HG03280 (cell line): ENCODE measurements around the gene NDUFAB1.
"Not testable (repeated sequence)": the region's sequence is repeated elsewhere in the genome, so short reads cannot be mapped to it uniquely, and the experiment has no call there.

Source experiments
- ATAC-seq: cut with Tn5 transposase; IDR thresholded peaks from one replicate; pipeline ENCODE4 v1.9.1; 2021; ENCODE audit warnings: mild to moderate bottlenecking, moderate library complexity; ENCODE audit not compliant: unreplicated experiment

The NDUFAB1 gene

GRCh38 chr16:23584186-23585076, 11.7 kb downstream of the NDUFAB1 start:
- no peak for ATAC-seq

- ATAC-seq, result not testable (repeated sequence)
Observed at GRCh38 chr16:23583271-23583670, 12.8 kb downstream of the NDUFAB1 start.

- no peak for ATAC-seq
Observed at GRCh38 chr16:23581764-23582163, 14.4 kb downstream of the NDUFAB1 start.

GRCh38 chr16:23580391-23580790, 15.7 kb downstream of the NDUFAB1 start:
- ATAC-seq, result no peak

- ATAC-seq, result no peak
Observed at GRCh38 chr16:23579371-23579770, 16.7 kb downstream of the NDUFAB1 start.

- no peak for ATAC-seq
Observed at GRCh38 chr16:23578101-23578830, 17.9 kb downstream of the NDUFAB1 start.

- ATAC-seq, result no peak
Observed at GRCh38 chr16:23577493-23577892, 18.6 kb downstream of the NDUFAB1 start.

GRCh38 chr16:23575834-23576233, 20.3 kb downstream of the NDUFAB1 start:
- no peak for ATAC-seq

GRCh38 chr16:23573817-23574216, 22.3 kb downstream of the NDUFAB1 start:
- no peak for ATAC-seq

- ATAC-seq, result no peak
Observed at GRCh38 chr16:23572394-23572793, 23.7 kb downstream of the NDUFAB1 start.

GRCh38 chr16:23571895-23572294, 24.2 kb downstream of the NDUFAB1 start:
- ATAC-seq, result no peak

- no peak for ATAC-seq
Observed at GRCh38 chr16:23570992-23571632, 25.0 kb downstream of the NDUFAB1 start.

GRCh38 chr16:23567602-23568001, 28.5 kb downstream of the NDUFAB1 start:
- ATAC-seq, result no peak

- ATAC-seq, result no peak
Observed at GRCh38 chr16:23566724-23567123, 29.4 kb downstream of the NDUFAB1 start.

GRCh38 chr16:23564575-23565363, 31.3 kb downstream of the NDUFAB1 start:
- no peak for ATAC-seq

GRCh38 chr16:23563186-23563585, 32.9 kb downstream of the NDUFAB1 start:
- no peak for ATAC-seq

- ATAC-seq, result no peak
Observed at GRCh38 chr16:23562505-23562904, 33.6 kb downstream of the NDUFAB1 start.

GRCh38 chr16:23561586-23561985, 34.5 kb downstream of the NDUFAB1 start:
- ATAC-seq, result no peak

GRCh38 chr16:23557779-23558702, 38.1 kb downstream of the NDUFAB1 start:
- ATAC-seq, result peak; percentile 4
